Lung (tissue), 12 donors: ENCODE results near the gene HPRT1. TPM values are rescaled to one million over a fixed set of nuclear protein-coding genes. Genes with fewer than 3 reads are reported as not detected.

Experiments used
- ATAC-seq: fragments of 200-7000 bp; cut with Tn5 transposase; one replicate; pipeline ENCODE4 v1.9.1; 2020; ENCODE audit warnings: moderate number of reproducible peaks; ENCODE audit not compliant: insufficient read depth, low FRiP score
- DNase-seq, 3 donors: peaks; one replicate each; pipeline ENCODE4 v3.0.0-alpha.2; 2013 to 2017
- H3K27ac ChIP-seq, 2 donors: one replicate each; pipeline ENCODE4 v1.5.1; 2013; ENCODE audit warnings: mild to moderate bottlenecking in 2 of 2, moderate library complexity in 2 of 2, control low read depth in 1 of 2, inconsistent platforms in 1 of 2, low read depth in 1 of 2, low read length in 1 of 2
- H3K27me3 ChIP-seq, 3 donors: one replicate each; pipeline ENCODE4 v1.5.1; 2013; ENCODE audit warnings: low read length in 2 of 3; ENCODE audit not compliant: control insufficient read depth in 3 of 3, insufficient read depth in 3 of 3
- H3K36me3 ChIP-seq, 4 donors: one replicate each; pipeline ENCODE4 v1.5.1; 2013; ENCODE audit warnings: low read length in 4 of 4, mild to moderate bottlenecking in 1 of 4, moderate library complexity in 1 of 4; ENCODE audit not compliant: control insufficient read depth in 4 of 4, insufficient read depth in 4 of 4
- H3K4me1 ChIP-seq, 5 donors: one replicate each; pipeline ENCODE4 v1.5.1; 2013; ENCODE audit warnings: low read length in 5 of 5, mild to moderate bottlenecking in 2 of 5, moderate library complexity in 1 of 5; ENCODE audit not compliant: control insufficient read depth in 5 of 5, insufficient read depth in 5 of 5
- H3K4me3 ChIP-seq: one replicate; pipeline ENCODE4 v1.5.1; 2013; ENCODE audit warnings: mild to moderate bottlenecking, control low read depth, moderate library complexity
- H3K9ac ChIP-seq, 2 donors: one replicate each; pipeline ENCODE4 v1.5.1; 2013; ENCODE audit warnings: low read length in 2 of 2, control low read depth in 1 of 2; ENCODE audit not compliant: insufficient read depth in 1 of 2
- H3K9me3 ChIP-seq, 4 donors: one replicate each; pipeline ENCODE4 v1.5.1; 2013; ENCODE audit warnings: low read length in 3 of 4, mild to moderate bottlenecking in 1 of 4, moderate library complexity in 1 of 4; ENCODE audit not compliant: control insufficient read depth in 4 of 4, insufficient read depth in 3 of 4
- WGBS, 2 donors: extraction: QIAGEN DNeasy Blood & Tissue Kit; methylation state at CpG; one replicate each; pipeline ENCODE4 v1.1.7; 2013; 5-methylcytosine and 5-hydroxymethylcytosine counted together
- polyA plus RNA-seq, 2 donors: library from polyadenylated mRNA; stranded (reverse); fragments of 200-250 nt; gene quantifications; one replicate each; pipeline ENCODE4 v1.2.1, GENCODE V29; 2013
- total RNA-seq, 2 donors: library from RNA; depleted of rRNA in 1 of 2; stranded (reverse); fragments of >200 nt in 1 of 2; gene quantifications; one replicate each; pipeline ENCODE4 v1.2.1, GENCODE V29; 2014 to 2021
- TF ChIP-seq, protein P1 (sequence below): IDR thresholded peaks from 2 replicates; pipeline ENCODE4 v1.5.1; 2012; ENCODE audit warnings: mild to moderate bottlenecking; ENCODE audit errors: control extremely low read depth, extremely low read depth
- donor health status: control.
- donor health status: control.
- donor health status: Bipolar disorder and iron deficiency.
- donor health status: healthy.
- donor health status: DM: yes; HTN: yes; CAD: no.

The HPRT1 gene
- total and polyA plus RNA-seq, 4 donors: 12.3 to 40.5 (median 27.8) TPM

- no peak overlapping the region for H3K9ac ChIP-seq
- no peak for ATAC-seq
- 54 to 76% methylated on average over 5 of the region's 5 CpGs for WGBS, 2 donors
These were observed 77.4 kb downstream of the HPRT1 start for GRCh38 chrX:134537179-134537955.

DNA sequence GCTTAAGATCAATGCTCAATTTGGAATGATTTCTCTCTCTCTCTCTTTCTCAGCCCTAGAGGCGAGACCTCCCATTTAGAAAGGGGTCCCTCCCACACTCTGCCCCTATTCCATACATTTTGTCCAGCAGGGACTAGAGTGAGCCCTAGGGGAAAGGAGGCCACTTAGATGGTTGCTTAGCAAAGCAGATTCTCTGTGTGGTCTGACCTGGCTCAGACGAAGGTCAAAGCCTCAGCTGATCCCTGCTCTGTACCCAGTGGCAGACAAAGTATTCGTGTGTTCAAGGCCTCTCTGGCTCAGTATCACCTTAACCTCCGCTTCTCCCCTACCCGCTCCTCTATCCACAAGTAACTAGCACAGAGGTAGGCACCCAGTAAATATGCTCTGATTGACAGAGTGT, 78.4 kb downstream of the HPRT1 start:
- no peak for ATAC-seq
- WGBS, 2 donors: 74 to 97% methylated on average over 5 of the region's 5 CpGs
- TF ChIP-seq, protein P1, sequence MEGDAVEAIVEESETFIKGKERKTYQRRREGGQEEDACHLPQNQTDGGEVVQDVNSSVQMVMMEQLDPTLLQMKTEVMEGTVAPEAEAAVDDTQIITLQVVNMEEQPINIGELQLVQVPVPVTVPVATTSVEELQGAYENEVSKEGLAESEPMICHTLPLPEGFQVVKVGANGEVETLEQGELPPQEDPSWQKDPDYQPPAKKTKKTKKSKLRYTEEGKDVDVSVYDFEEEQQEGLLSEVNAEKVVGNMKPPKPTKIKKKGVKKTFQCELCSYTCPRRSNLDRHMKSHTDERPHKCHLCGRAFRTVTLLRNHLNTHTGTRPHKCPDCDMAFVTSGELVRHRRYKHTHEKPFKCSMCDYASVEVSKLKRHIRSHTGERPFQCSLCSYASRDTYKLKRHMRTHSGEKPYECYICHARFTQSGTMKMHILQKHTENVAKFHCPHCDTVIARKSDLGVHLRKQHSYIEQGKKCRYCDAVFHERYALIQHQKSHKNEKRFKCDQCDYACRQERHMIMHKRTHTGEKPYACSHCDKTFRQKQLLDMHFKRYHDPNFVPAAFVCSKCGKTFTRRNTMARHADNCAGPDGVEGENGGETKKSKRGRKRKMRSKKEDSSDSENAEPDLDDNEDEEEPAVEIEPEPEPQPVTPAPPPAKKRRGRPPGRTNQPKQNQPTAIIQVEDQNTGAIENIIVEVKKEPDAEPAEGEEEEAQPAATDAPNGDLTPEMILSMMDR: no peak
- Histone ChIP-seq H3K9ac (no peak overlapping the region), H3K4me1 (peaks cover 0 to 10% (median under 1%) of the 10 kb centered on the region in 5 donors), H3K36me3 (no peaks in the 10 kb centered on the region), H3K4me3 (no peak overlapping the region), H3K9me3 (peaks cover 0 to 1% (median 0%) of the 10 kb centered on the region in 4 donors), H3K27ac (no peak overlapping the region), H3K27me3 (peaks cover 0 to 5% (median 4%) of the 10 kb centered on the region in 3 donors)
- DNase-seq: no peak

More at GRCh38 chrX:134537179-134537955, 77.4 kb downstream of the HPRT1 start:
- Histone ChIP-seq H3K4me1 (peaks cover 0 to 5% (median 0%) of the 10 kb centered on the region in 5 donors), H3K27ac (peak overlapping the region in 1 of 2 donors; percentile 21), H3K27me3 (peaks cover 0 to 3% (median 0%) of the 10 kb centered on the region in 3 donors), H3K4me3 (no peak overlapping the region), H3K9me3 (peaks cover 0 to 1% (median 0%) of the 10 kb centered on the region in 4 donors), H3K36me3 (no peaks in the 10 kb centered on the region)
- TF ChIP-seq, protein P1: no peak
- DNase-seq: no peak

GRCh38 chrX:134541906-134542305, 81.9 kb downstream of the HPRT1 start:
- Histone ChIP-seq H3K27me3 (peaks cover 6 to 14% (median 13%) of the 10 kb centered on the region in 3 donors), H3K27ac (no peak overlapping the region), H3K9ac (no peak overlapping the region), H3K4me1 (peaks cover 0 to 9% (median under 1%) of the 10 kb centered on the region in 5 donors), H3K9me3 (peaks cover 0 to 3% (median 0%) of the 10 kb centered on the region in 4 donors), H3K4me3 (no peak overlapping the region), H3K36me3 (no peaks in the 10 kb centered on the region)
- 54 to 68% methylated on average over 3 of the region's 3 CpGs for WGBS, 2 donors
- ATAC-seq (no peak), DNase-seq (no peak)
- TF ChIP-seq, protein P1: no peak
